KBM-7 (cell line): Measurements from ENCODE around the gene MED13L.
"Not testable (repeated sequence)": the region's sequence is repeated elsewhere in the genome, so short reads cannot be mapped to it uniquely, and the experiment has no call there.

Experiments used
- DNase-seq: peaks from one replicate; pipeline ENCODE4 v3.0.0-alpha.2; 2015
- in situ Hi-C: fragments of 300-500 bp; cut with MboI; formaldehyde crosslinking; loops from 2 replicates; pipeline ENCODE4 v1.14.3; 2020; ENCODE audit warnings: low sequenced_read_pairs, low pct_unique_long_range_greater_than_20kb, mixed read lengths

MED13L gene

DNA sequence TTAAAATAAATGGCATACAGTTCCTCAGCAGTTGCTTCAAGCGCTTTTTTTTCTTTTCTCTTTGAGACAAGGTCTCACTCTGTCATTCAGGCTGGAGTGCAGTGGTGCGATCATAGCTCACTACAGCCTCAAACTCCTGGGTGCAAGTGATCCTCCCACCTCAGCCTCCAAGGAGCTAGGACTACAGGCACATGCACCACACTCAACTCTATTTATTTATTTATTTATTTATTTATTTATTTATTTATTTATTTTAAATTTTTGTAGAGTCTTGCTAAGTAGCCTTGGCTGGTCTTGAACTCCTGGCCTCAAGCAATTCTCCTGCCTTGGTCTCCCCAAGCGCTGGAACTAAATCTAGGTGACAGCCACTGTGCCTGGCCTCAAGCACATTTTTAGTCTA lies 132.0 kb downstream of the MED13L start:
- in situ Hi-C loops = no loop called here
- DNase-seq = no peak

DNA sequence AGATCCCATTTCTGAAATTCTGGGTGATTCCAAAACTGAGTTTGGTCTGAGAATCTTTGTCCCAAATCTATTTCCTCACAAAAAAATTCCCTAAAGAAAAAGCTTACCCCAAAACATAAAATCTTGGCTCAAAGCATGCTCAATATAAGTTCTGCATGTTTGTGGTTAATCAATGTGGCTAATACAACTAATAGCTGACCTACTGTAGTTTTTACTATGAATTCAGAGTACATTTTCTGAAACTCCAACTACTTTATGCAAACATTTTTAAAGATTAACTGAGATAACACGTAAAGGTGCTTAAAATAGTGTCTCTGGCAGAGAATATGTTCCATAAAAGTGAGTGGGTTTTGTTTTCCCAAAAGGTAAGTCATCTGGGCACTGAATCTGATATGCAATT lies 133.1 kb downstream of the MED13L start:
- in situ Hi-C loops = no loop called here

DNA sequence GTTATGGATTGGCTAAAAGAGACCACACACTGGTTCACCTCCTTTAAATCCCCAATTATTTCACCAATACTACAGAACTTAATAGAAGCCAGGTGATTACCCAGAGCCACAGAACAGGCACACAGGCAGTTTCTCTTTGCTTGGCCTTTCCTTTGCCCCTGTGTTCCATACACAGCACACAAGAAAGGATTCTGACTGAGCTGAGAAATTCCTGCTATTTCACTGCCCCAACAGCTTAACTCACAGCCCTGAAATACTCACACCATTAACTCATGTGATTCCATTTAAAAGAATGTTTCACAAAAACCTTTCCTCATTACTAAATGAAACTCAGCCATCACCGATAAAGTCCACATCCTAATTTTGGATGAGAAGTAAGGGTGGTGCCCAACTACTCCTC lies 133.6 kb downstream of the MED13L start:
- in situ Hi-C loops = no loop called here
- no peak for DNase-seq

More for the DNA sequence above, 133.1 kb downstream of the MED13L start:
- no peak for DNase-seq

DNA sequence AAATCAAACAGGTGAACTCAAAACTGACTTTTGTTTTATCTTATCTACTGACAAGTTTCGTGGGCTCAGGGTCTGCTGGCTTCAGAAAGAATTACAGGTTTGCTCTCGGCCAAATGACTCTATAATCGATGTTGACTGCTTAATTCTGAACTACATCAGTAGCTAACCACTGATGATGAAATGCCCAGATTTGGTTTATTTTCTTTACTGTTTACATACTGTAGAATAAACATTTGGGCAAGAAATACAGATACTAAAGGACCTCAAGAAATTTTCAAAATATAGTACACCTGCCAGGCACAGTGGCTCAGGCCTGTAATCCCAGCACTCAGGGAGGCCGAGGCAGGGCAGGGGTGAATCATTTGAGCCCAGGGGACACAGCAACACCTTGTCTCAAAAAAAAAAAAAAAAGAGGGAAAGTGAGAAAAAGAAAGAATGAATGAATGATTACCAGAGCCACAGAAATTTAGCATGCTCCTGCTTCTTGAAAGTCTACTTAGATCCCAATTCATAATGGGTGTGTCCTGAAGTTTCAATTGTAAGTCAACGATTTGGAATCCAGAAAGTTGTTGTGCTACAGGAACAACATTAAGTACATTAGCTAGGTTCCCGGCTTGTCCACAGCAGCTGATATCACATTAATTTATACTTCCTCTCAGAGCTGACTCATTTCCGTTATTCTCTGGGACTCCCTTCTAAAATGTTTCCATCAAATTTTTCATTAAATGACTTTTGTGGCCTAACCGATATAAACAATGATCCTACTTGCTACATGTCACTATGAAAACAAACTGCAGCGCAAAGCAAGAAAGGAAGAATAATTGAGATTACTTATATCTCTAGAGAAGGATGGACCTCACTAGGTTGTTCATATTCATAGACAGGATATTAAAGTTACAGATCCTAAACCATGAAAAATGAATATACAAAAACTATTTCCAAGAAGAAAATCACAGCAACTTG lies 134.3 kb downstream of the MED13L start:
- DNase-seq = peak; percentile 60
- in situ Hi-C loops = no loop called here

DNA sequence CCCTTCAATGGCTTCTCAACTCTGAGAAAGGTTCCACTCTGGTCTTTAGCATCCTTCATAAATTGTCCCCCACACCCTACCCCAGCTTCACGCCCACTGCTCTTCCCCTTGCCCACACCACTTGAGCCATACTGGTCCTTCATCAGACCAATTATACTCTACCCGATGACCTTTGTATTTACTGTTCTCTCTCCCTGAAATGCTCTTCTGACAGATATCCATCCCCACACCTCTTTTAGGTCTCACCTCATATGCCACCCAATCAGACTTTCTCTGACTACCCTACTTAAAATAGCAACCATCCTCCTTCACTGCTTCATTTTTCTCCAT lies 135.7 kb downstream of the MED13L start:
- in situ Hi-C loops = no loop called here
- DNase-seq = no peak

DNA sequence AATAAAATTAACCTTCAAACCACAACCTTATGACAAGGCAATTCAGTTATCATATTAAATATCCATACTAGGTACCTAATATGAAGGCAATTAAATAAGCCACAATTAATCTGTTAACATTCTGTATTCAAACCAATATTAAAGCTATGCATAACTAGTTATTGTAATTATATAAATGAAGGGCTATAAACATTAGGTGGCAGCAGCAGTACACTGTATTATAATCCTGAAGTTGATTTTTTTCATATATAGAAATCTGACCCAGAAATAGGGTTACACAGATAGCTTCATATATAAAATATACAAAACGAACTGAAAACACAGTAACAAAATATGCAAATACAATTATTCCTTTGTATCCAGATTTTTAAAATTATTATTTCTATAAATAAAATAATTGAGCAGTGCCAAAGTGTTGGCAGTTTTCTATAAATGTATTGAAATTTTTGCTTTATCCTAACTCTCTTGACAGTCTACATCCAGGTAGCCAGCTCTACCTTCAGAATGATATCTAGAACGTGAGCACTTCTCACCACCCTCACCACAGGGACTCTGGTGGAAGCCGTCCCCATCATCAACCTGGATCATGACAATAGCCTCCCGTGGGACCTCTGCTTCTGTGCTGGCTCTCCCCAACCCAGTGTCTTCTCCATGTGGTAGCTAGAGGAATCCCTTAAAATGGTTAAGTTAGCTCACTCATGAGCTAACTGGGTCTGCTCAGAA lies 136.2 kb downstream of the MED13L start:
- in situ Hi-C loops = no loop called here
- no peak for DNase-seq

DNA sequence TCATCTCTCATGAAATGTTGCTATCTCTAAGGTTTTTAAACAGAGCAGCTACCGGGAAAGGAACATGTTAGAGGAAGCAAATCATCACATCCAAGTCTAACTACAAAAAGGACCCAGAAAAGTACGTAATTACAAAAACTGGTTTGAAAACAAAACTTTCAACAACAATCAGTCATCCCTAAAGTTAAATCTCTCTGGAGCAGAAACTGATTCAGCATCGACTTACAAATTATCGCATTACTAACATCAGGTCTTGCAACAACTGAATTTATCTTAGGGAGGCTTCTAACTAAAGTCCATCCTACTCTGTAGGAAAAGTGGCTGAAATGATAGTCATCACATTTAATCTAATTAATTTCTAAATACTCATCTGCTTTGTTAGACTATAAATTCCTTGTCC lies 137.0 kb downstream of the MED13L start:
- in situ Hi-C loops = no loop called here

DNA sequence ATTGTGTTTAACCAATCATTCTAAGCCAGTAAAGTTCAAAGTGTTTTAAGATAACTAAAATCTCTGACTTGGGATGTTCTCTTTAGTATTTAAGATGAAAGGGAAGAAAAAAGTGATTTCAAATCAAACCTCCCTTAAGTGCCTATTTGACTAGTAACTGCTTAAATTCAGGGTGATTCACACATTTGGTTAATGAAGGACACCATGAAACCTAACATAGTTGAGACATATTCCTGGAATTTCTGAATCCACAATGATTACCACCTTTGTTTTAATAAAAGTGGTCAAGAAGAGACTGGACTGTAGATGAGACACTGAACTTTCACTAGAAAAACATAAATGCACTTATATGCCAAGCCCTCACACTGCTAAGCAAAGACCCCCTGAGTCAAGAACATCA lies 138.7 kb downstream of the MED13L start:
- DNase-seq = no peak
- in situ Hi-C loops = no loop called here

More for the DNA sequence above, 137.0 kb downstream of the MED13L start:
- no peak for DNase-seq

DNA sequence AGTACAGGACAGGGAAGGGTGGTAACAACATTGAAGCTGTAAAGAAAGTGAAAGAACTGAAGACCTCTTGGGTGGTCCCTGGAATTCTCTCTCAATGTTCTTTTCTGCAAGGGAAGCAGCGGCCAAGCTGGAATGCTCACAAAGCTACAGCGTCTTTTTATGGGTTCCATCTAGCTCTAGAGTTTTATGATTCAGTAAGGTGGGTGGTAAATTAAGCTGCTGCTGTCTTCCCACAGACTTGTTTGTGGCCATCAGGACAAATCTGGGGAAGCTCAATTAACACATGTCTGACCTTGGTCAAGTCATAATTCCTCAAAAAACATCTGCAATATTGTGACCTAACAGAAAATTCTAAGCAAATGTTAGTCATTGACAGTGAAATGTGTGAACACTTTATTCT lies 139.1 kb downstream of the MED13L start:
- in situ Hi-C loops = no loop called here

DNA sequence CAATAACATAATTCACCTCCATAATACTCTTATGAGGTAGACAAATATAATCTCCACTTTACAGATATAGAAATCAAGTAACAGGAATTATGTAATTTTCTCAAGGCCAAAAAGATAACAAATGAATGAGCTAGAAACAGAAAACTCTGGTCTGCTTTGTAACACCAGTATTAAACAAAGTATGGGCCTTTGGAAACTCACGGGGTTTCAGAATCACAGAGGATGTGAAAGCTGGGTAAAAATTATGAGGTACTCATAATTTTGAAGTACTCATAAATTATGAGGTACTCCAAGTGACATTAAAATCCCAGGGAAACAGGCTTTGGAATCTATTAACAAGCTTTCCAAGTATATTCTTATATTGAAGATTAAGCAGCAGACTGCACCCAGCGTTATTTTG lies 140.2 kb downstream of the MED13L start:
- DNase-seq = no peak
- in situ Hi-C loops = no loop called here

More for the DNA sequence above, 139.1 kb downstream of the MED13L start:
- DNase-seq = no peak

DNA sequence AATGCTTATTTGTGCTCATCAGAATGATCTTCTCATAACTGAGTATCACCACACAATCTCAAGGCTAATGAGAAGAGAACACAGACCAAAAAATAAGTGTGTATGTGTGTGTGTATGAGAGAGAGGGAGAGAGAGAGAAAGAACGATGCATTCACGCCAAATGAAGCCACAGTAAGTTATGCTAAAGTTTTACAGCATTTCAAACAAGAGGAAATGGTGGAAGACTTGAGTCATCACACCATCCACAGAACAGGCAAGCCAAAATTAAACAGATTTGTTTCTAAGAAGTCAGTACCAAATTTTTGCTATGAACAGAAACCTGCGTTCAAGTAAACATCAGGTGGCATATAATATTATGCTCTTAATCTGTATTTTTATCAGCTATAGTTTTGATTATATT lies 141.2 kb downstream of the MED13L start:
- DNase-seq = no peak
- in situ Hi-C loops = no loop called here

DNA sequence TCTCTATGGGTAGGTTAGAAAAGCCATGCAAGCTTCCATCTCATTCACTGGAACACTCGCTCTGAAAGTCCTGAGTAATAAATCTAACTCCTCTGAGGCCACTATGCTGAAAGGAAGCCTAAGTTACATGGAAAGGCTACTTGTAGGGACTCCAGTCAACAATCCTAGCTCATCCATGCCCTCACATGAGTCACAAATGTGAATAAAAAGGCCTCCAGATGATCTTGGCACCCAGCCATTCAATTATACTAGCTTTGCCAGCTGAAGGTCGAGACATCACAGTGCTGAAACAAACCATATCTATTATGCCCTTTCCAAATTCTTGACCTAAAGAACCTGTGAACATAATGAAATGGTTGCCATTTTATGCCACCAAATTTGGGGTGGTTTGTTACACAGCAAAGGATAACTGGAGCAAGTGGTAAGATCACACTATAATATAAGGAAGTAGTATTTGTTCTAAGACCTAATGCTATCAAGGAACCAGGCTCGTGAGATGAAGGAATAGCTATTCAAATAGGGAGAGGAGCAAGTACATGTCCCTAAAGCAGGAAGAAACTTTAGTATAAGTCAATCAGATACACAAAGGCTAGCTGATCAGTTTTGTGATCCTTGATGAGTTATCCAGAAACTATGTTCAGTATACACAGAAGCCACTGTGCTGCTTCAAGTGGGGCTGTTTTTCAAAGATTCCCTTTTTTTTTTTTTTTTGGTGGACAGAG lies 142.1 kb downstream of the MED13L start:
- no peak for DNase-seq
- in situ Hi-C loops = no loop called here

DNA sequence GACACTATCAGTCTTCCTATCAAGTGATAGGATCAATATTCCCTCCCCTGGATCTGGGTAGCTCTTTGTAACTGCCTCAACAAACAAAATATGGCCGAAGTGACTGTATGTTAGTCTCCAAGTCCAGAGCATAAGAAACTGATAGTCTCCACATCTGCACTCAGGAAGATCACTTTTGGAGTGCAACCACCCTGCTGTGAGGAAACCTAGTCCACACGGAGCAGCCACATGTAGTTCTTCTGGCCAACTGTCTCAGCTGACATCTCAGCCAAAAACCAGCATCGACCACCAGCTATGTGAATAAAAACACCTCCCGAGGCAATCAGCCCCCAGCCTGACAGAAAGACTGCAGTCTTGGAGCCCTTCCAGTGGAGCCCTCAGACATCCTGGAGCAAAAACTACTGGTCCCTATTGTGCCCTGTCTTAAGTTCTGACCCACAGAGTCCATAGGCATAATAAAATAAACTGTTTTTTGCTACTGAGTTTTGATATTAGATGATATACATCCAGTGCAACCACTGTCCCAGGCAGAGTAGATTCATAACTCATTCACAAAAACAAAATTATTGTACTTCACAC lies 143.8 kb downstream of the MED13L start:
- DNase-seq = no peak
- in situ Hi-C loops = no loop called here

DNA sequence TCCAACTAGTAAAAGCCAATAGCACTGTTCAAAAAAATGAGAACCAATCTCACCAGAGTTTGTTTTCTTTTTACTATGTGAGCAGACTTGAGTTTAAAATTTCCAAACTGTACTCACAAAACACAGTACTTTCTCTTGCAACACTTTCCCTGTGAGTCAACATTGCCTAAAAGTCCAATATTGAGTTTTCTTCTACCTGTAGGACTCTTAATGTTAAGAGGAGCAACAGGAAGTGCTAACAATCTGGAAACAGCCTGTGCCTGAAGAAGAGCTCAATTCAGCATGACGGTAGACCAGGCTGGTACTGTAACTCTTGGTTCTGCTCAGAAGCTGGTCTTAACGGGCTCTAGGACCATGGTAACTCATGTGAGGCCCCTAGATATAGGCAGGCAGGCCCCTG lies 144.3 kb downstream of the MED13L start:
- in situ Hi-C loops = no loop called here
- DNase-seq = no peak

DNA sequence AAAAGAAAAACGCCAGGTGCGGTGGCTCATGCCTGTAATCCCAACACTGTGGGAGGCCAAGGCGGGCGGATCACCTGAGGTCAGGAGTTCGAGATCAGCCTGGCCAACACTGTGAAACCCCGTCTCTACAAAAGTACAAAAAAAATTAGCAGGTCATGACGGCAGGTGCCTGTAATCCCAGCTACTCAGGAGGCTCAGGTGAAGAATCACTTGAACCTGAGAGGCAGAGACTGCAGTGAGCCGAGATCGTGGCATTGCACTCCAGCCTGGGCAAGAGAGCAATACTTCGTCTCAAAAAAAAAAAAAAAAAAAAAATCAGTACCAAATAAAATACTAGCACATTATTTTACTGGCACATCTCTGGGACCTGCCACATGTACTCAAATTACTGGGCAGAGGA lies 145.5 kb downstream of the MED13L start:
- DNase-seq, in situ Hi-C loops: not testable (repeated sequence)

DNA sequence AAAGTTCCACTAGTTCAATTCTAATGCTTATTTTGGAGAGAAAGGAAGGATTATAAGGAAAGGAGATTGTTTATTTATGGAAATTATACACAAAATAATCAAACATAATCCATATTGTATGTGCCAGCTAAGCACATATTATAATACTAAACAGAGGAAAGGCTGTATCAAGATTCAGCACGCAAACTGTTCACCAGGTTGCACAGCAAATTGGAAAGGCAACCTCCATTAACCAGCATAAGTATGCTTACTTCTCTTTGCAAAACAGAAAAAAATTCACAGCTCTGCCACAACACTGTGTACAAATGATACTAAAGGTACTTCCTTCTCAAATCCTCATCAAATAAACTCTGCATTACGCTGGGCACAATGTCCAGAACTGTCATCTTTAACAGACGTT lies 146.3 kb downstream of the MED13L start:
- no peak for DNase-seq
- in situ Hi-C loops = no loop called here

DNA sequence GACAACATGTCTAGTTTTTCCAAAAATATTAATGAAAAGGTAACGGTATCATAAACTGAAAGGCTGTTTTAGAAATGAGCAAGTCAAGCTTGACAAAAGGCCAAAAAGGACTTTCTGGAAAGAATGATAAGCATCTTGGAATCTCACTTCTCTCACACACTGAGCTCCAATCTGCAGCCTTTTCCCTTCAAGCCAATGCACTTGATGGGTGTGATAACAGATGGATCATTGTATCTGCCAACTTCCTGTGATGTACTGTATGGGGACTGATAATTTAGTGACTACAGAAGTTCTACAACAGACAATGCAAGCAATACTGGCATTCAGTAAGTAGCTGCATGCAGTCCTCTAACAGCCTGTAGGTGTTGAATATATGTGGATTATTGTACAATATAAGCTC lies 147.1 kb downstream of the MED13L start:
- no peak for DNase-seq
- in situ Hi-C loops = no loop called here

DNA sequence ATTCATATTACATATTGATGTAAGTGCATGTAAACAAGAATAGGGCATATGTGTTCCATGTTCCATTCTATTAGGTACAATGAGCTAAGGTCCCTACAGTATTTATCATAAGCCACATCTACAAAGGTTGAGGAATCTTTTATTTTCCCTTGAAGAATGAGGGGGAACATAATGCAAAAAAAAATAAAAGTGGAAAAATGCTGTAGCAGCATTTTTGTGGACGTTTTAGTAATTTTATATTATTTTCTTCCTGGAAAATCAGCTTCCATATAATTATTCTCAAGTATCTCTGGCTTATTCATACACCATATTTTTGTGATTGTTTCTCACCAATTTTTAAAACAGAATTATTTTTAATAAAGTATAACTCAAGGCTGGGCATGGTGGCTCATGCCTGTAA lies 148.7 kb downstream of the MED13L start:
- in situ Hi-C loops = no loop called here
- no peak for DNase-seq

DNA sequence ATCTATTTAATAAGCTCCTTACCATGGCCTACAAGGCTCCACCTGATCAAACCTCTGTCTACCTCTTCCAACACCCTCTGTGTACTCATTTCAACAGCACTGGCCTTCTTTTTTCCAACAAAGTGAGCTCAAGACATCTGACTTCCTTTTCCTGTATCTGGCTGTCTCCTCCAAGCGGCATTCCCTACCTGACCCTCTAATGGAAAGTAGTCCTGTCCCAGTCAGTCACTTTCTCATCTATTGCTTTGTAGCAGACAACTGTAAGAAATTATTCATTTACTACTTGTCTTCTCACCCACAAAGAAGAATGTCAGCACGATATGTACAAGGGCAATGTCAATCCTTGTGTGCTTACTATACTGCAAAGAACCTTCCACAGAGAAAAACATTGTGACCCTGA lies 149.6 kb downstream of the MED13L start:
- in situ Hi-C loops = no loop called here
- DNase-seq = no peak

DNA sequence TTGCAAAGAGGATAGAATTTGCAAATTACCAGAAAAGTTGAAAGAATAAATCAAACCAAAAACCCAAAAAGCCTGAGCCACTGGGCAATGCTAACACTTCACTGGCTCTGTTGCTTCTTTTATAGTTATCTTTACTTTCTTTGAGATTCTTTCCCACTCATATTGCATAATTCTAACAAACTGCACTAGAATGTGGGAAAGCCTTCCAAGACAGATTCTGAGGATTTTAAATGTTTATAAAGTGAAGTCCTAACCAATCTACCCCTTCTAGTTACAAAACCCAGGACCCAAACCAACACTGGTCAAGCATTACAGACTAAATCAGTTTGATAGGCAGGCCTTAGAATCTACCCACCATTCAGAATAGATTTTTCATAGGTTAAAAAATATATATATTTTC lies 150.9 kb downstream of the MED13L start:
- in situ Hi-C loops = no loop called here
- DNase-seq = no peak
